HG03571 (cell line): ENCODE results near the gene EDDM13.
"Not testable (repeated sequence)": the region's sequence is repeated elsewhere in the genome, so short reads cannot be mapped to it uniquely, and the experiment has no call there.

ENCODE experiments used
- ATAC-seq: cut with Tn5 transposase; IDR thresholded peaks from one replicate; pipeline ENCODE4 v1.9.1; 2021; ENCODE audit not compliant: unreplicated experiment

The EDDM13 gene

GRCh38 chr19:56294549-56294948 lies 22.0 kb downstream of the EDDM13 start:
- ATAC-seq: no peak

GRCh38 chr19:56295531-56296455 lies 23.2 kb downstream of the EDDM13 start:
- no peak for ATAC-seq

- ATAC-seq: no peak
These were observed 24.5 kb downstream of the EDDM13 start for GRCh38 chr19:56297010-56297409.

- no peak for ATAC-seq
These were observed 27.1 kb downstream of the EDDM13 start for GRCh38 chr19:56299688-56300087.

GRCh38 chr19:56301155-56301554 lies 28.6 kb downstream of the EDDM13 start:
- ATAC-seq: no peak

GRCh38 chr19:56301886-56302620 lies 29.5 kb downstream of the EDDM13 start:
- no peak for ATAC-seq

GRCh38 chr19:56304243-56304642 lies 31.7 kb downstream of the EDDM13 start:
- no peak for ATAC-seq

- no peak for ATAC-seq
These were observed 33.5 kb downstream of the EDDM13 start for GRCh38 chr19:56306016-56306415.

- not testable (repeated sequence) for ATAC-seq
These were observed 34.5 kb downstream of the EDDM13 start for GRCh38 chr19:56307062-56307461.

- no peak for ATAC-seq
These were observed 36.2 kb downstream of the EDDM13 start for GRCh38 chr19:56308792-56309191.

- ATAC-seq: no peak
These were observed 37.1 kb downstream of the EDDM13 start for GRCh38 chr19:56309511-56310185.

GRCh38 chr19:56310462-56310861 lies 37.9 kb downstream of the EDDM13 start:
- ATAC-seq: no peak

- no peak for ATAC-seq
These were observed 39.8 kb downstream of the EDDM13 start for GRCh38 chr19:56312342-56312741.

GRCh38 chr19:56312787-56313657 lies 40.5 kb downstream of the EDDM13 start:
- no peak for ATAC-seq

- ATAC-seq: peak; percentile 3
These were observed 41.5 kb downstream of the EDDM13 start for GRCh38 chr19:56314018-56314380.

- peak; percentile 74 for ATAC-seq
These were observed 42.0 kb downstream of the EDDM13 start, which contains the start of gene ZSCAN5A for GRCh38 chr19:56314381-56315076. ZSCAN5A (minus strand) TSS chr19:56314839; CDS start chr19:56225046, 89,793 bp downstream.

GRCh38 chr19:56315077-56315828 lies 42.7 kb downstream of the EDDM13 start:
- peak; percentile 71 for ATAC-seq

- no peak for ATAC-seq
These were observed 44.2 kb downstream of the EDDM13 start for GRCh38 chr19:56316728-56317127.

- ATAC-seq: no peak
These were observed 45.2 kb downstream of the EDDM13 start for GRCh38 chr19:56317749-56318148.
